K562 (cell line): Measurements from ENCODE around the gene TMEM131. TPM values are rescaled to one million over a fixed set of nuclear protein-coding genes. Genes with fewer than 3 reads are reported as not detected.

Experiments used
- ATF1 ChIP-seq, 2 experiments: fragments of 450-650 bp in 1 of 2; IDR thresholded peaks; 2 replicates each; pipeline ENCODE4 v1.6.1; 2016; ENCODE audit warnings: missing compliant biosample characterization in 1 of 2, missing genetic modification characterization in 1 of 2
- DEAF1 ChIP-seq: fragments of 450-650 bp; formaldehyde crosslinking; IDR thresholded peaks from 2 replicates; pipeline ENCODE4 v1.4.0; 2020; ENCODE audit warnings: mild to moderate bottlenecking, moderate library complexity
- E2F4 ChIP-seq: sonication (generic); formaldehyde crosslinking; IDR thresholded peaks from 2 replicates; pipeline ENCODE4 v1.8.0; 2022; ENCODE audit warnings: mild to moderate bottlenecking, low read depth, missing genetic modification reagents
- ESRRA ChIP-seq: fragments of 450-650 bp; IDR thresholded peaks from 2 replicates; pipeline ENCODE4 v1.6.1; 2014; ENCODE audit warnings: low read depth, mild to moderate bottlenecking, moderate library complexity, borderline replicate concordance
- ETV6 ChIP-seq, 3 experiments: fragments of 150-350 bp in 1 of 3; sonication (generic) in 1 of 3; formaldehyde crosslinking in 1 of 3; IDR thresholded peaks; 2 replicates each; pipeline versions ENCODE4 v1.6.1 to v1.8.0; 2014 to 2022; ENCODE audit warnings: borderline replicate concordance in 2 of 3, low read depth in 2 of 3, antibody characterized with exemption in 1 of 3, low read length in 1 of 3, mild to moderate bottlenecking in 1 of 3, missing genetic modification reagents in 1 of 3
- FUS ChIP-seq: fragments of 200-400 bp; formaldehyde crosslinking; optimal IDR thresholded peaks from 2 replicates; pipeline ENCODE3; 2017; ENCODE audit warnings: low read depth, low read length
- GABPB1 ChIP-seq: sonication (generic); formaldehyde crosslinking; IDR thresholded peaks from 2 replicates; pipeline ENCODE4 v1.8.0; 2022; ENCODE audit warnings: mild to moderate bottlenecking, missing genetic modification reagents
- ID3 ChIP-seq, 2 experiments: fragments of 250-450 bp in 1 of 2; fragments of 450-650 bp in 1 of 2; sonication (Bioruptor Pico) in 1 of 2; IDR thresholded peaks; 2 replicates each; pipeline versions ENCODE4 v1.6.1 to v1.8.0; 2016 to 2021; ENCODE audit warnings: mild to moderate bottlenecking in 2 of 2, moderate library complexity in 2 of 2, missing compliant biosample characterization in 1 of 2, missing genetic modification characterization in 1 of 2
- MAZ ChIP-seq, 2 experiments: fragments of 450-650 bp in 1 of 2; sonication (generic) in 1 of 2; formaldehyde crosslinking; IDR thresholded peaks in 1 of 2; conservative IDR thresholded peaks in 1 of 2; 2 replicates each; pipeline versions ENCODE4 v1.4.0 to v1.5.0; 2020; ENCODE audit warnings: mild to moderate bottlenecking in 1 of 2, missing genetic modification reagents in 1 of 2
- NR4A1 ChIP-seq, 2 experiments: fragments of 250-450 bp in 1 of 2; fragments of 450-650 bp in 1 of 2; sonication (Bioruptor Pico) in 1 of 2; IDR thresholded peaks; 2 replicates each; pipeline versions ENCODE4 v1.4.0 to v1.6.1; 2016 to 2020; ENCODE audit warnings: mild to moderate bottlenecking in 2 of 2, missing compliant biosample characterization in 1 of 2, missing genetic modification characterization in 1 of 2, moderate library complexity in 1 of 2
- RAD21 ChIP-seq, 2 experiments: fragments of 250-450 bp in 1 of 2; fragments of 450-650 bp in 1 of 2; sonication (Bioruptor Pico) in 1 of 2; formaldehyde crosslinking in 1 of 2; IDR thresholded peaks in 1 of 2; conservative IDR thresholded peaks in 1 of 2; 2 replicates each; pipeline versions ENCODE4 v1.4.0 to v1.8.0; 2020 to 2022; ENCODE audit warnings: mild to moderate bottlenecking in 2 of 2, moderate library complexity in 1 of 2
- SMAD4 ChIP-seq: fragments of 250-450 bp; sonication (Bioruptor Pico); conservative IDR thresholded peaks from 2 replicates; pipeline ENCODE4 v1.8.0; 2021; ENCODE audit warnings: inconsistent platforms, mild to moderate bottlenecking, moderate library complexity
- ZNF511 ChIP-seq: sonication (generic); formaldehyde crosslinking; IDR thresholded peaks from 2 replicates; pipeline ENCODE4 v1.8.0; 2022; ENCODE audit warnings: mild to moderate bottlenecking, missing genetic modification reagents
- ZNF592 ChIP-seq: fragments of 450-650 bp; IDR thresholded peaks from 2 replicates; pipeline ENCODE4 v1.6.1; 2017; ENCODE audit warnings: antibody characterized with exemption, mild to moderate bottlenecking
- polyA plus RNA-seq, 8 experiments: library from polyadenylated mRNA; depleted of rRNA in 4 of 8; stranded (reverse) in 5 of 8; unstranded in 3 of 8; fragments of >200 nt; fragmentation: Nextera tagmentation in 2 of 8; fragmentation: Illumina TruSeq in 1 of 8; extraction: Ambion mirVana in 2 of 8; extraction: Trizol in 1 of 8; gene quantifications; 2 replicates each; pipeline versions ENCODE4 v1.2.1 to v1.2.3, GENCODE V29; 2011 to 2014; ENCODE audit warnings: inconsistent platforms in 1 of 8, missing spikeins in 1 of 8
- total RNA-seq, 7 experiments: library from RNA; depleted of rRNA in 6 of 7; stranded (reverse); fragments of >200 nt in 6 of 7; fragmentation: Illumina TruSeq in 2 of 7; extraction: Trizol in 2 of 7; gene quantifications; 2 replicates each; pipeline versions ENCODE4 v1.2.1 to v1.2.3, GENCODE V29; 2011 to 2021; ENCODE audit warnings: low replicate concordance in 1 of 7

TMEM131 gene
- total and polyA plus RNA-seq, 9 of the 15 experiments (the other 6 are each of a cell fraction or from before 2014, with no cell fraction given): 2.5 to 21.1 (median 12.4) TPM

GRCh38 chr2:97806738-97807618, 188.8 kb downstream of the TMEM131 start (continued):
- TF ChIP-seq NR4A1 (CRISPR knock-in tag; IDR thresholded peaks at IDR 0.05) (no peak), NR4A1 (tag; IDR thresholded peaks at IDR 0.05) (0 out of 2 replicates have a peak, but pooled peaks have one; percentile 25), GABPB1 (0 out of 2 replicates have a peak, but pooled peaks have one; percentile 28), ID3 (CRISPR knock-in tag; IDR thresholded peaks at IDR 0.05) (no peak), ID3 (tag; IDR thresholded peaks at IDR 0.05) (no peak), RAD21 (CRISPR knock-in tag; conservative IDR thresholded peaks at IDR 0.05 in 1 of 2, IDR thresholded peaks at IDR 0.05 in 1 of 2) (peak; percentile 96 to 97), SMAD4 (CRISPR knock-in tag) (no peak), E2F4 (CRISPR knock-in tag) (no peak), FUS (no peak), ATF1 (CRISPR knock-in tag; IDR thresholded peaks at IDR 0.05) (no peak), ATF1 (tag; IDR thresholded peaks at IDR 0.05) (0 out of 2 replicates have a peak, but pooled peaks have one; percentile 12), ZNF511 (CRISPR knock-in tag) (no peak), ZNF592 (no peak), ETV6 (IDR thresholded peaks at IDR 0.05; ENCODE audit: borderline replicate concordance in 1 of 2, low read depth in 2 of 2, low read length in 1 of 2) (no peak), ETV6 (CRISPR knock-in tag; IDR thresholded peaks at IDR 0.05; ENCODE audit: borderline replicate concordance) (no peak), MAZ (CRISPR knock-in tag; conservative IDR thresholded peaks at IDR 0.05 in 1 of 2, IDR thresholded peaks at IDR 0.05 in 1 of 2) (peak in 1 of 2 experiments; percentile 37; a peak in 1 of 4 replicates), DEAF1 (CRISPR knock-in tag) (peak; percentile 90), ESRRA (0 out of 2 replicates have a peak, but pooled peaks have one; percentile 26)
